ENCODE data around the gene HGS. TPM values are rescaled to one million over a fixed set of nuclear protein-coding genes. Genes with fewer than 3 reads are reported as not detected.
A peak's percentile ranks its signal among the peaks of the same experiment; 100 is the strongest.
"Not testable (repeated sequence)": the region's sequence is repeated elsewhere in the genome, so short reads cannot be mapped to it uniquely, and the experiment has no call there.

Gene HGS
- total RNA-seq, 1 experiment from 2014 or later = 165 TPM

- no peak for DNase-seq (ENCODE audit: low read depth)
Measured at GRCh38 chr17:81717049-81717765, 33.4 kb downstream of the HGS start.

- DNase-seq (ENCODE audit: low read depth) = no peak
Measured at GRCh38 chr17:81717766-81718089, 33.9 kb downstream of the HGS start.

GRCh38 chr17:81719410-81720266 is 35.8 kb downstream of the HGS start:
- no peak for DNase-seq (ENCODE audit: low read depth)

DNA sequence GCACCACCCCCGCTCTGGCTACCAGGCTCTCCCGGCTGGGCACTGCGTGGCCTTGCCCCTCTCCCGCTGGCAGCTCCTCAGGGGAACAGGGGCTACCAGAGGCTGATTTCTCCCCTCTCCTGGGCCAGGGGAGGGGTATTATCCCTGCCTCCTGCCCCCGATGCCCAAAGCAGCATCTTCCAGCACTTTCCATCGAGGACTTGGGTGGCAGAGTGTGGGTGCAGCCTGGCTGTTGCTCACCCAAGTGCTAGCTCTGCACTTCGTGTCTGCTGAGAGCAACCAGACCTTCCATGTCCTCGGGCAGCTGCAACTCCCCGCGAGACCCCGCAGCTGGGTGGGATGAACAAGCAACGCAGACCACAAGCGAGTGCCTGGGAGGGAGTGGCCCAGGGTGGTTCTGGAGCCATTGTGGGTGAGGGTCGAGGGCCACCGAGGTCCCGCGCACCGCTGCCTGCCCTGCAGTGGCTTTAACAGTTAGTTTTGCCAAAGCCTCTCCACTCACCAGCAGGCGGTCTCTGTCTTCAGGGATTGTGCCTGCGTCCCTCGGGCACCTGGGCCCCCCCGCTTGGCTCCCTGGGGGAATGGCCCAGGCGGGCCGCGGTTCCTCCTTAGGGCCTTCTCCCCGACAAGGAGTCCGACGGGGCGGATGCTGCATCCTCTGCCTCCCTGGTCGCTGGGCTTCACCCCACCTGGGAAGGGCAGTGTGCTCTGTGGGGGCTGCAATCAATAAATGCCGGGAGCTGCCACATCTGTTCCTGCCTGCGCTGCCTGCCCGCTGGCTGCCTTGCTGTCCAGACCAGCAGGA is 36.7 kb downstream of the HGS start:
- DNase-seq (ENCODE audit: low read depth) = no peak

DNA sequence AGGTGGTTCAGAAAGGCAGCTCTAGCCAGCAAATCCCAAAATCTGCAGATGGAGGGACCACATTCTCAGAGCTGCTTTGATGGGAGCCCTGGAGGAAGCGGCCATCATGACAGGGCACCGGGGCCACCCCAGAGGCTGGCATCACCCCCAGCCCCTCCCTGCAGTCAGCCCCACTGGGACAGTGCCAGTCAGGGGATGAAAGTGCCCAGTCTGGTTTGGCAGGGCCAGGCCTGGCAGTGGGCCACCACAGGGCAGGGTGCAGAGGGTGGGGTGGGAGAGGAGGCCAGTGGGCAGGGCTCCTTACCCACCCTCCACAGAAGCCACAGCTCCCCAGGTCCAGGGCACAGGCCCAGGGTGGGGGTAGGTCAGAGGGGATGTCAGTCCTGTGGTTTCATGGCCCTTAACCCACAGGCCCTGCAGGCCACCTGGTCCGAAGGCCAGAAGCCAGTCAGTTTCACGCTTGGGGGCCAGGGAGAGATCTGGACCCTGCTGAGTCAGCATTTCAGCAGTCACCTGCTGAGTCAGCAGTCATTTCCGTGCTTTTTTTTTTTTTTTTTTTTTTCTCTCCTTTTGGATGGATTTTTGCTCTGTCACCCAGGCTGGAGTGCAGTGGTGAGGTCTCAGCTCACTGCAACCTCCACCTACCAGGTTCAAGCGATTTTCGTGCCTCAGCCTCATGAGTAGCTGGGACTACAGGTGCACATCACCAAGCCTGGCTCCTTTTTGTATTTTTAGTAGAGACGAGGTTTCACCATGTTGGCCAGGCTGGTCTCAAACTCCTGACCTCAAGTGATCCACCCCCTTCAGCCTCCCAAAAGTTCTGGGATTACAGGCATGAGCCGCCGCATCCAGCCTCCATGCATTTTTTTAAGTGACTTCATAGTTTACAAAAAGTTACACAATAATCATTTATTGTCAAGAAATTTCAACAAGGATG is 38.6 kb downstream of the HGS start:
- DNase-seq (ENCODE audit: low read depth) = peak; percentile 52

- DNase-seq (ENCODE audit: low read depth) = no peak
Measured at GRCh38 chr17:81723651-81724209, 39.9 kb downstream of the HGS start.

GRCh38 chr17:81725439-81725838 is 41.6 kb downstream of the HGS start:
- DNase-seq (ENCODE audit: low read depth) = no peak

GRCh38 chr17:81726004-81726403 is 42.2 kb downstream of the HGS start:
- DNase-seq (ENCODE audit: low read depth) = no peak

- no peak for DNase-seq (ENCODE audit: low read depth)
Measured at GRCh38 chr17:81727324-81728031, 43.7 kb downstream of the HGS start.

- peak; percentile 75 for DNase-seq (ENCODE audit: low read depth)
Measured at GRCh38 chr17:81733507-81734404, 49.9 kb downstream of the HGS start.

DNA sequence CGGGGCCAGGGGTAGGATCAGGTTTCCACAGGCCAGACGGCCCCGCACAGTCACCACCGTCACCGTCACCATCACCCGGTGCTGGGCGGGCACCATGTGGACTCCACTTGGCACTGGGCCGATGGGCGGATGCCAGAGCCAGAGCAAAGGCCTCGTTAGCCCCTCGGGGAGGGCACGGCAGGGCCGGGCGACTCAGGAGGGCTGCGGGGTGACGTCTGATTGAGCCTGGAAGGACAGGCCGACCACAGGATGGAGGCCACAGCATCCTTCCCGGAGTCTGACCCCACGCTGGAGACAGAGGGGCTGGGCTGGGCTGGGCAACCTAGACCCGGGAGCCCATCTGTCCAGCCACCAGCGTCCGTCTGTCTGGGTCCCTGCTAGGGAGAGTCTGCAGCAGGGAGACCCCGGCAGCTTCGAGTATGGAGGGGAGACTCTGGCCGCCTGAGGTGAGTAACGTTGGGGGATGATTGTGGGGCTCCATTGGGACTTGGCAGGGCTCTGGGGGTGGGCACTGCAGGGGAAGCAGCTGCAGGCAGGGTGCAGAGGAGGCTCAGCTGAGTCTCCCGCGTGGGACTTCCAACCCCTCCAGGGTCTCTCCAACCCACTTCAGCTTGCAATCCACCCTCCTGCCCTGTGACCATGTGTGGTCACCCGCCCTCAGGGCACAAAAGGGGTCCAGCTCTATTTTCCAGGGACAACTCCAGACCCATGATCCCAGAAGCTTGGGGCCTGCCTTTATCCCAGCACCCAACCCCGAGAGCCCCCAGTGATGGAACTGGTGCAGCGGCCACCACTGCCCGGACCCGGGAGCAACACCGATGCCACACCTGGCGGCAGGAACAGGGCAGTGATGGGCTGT is 50.8 kb downstream of the HGS start:
- DNase-seq (ENCODE audit: low read depth) = no peak

GRCh38 chr17:81735264-81736102 is 51.7 kb downstream of the HGS start:
- DNase-seq (ENCODE audit: low read depth) = no peak

- DNase-seq (ENCODE audit: low read depth) = no peak
Measured at GRCh38 chr17:81737947-81738800, 54.4 kb downstream of the HGS start.

DNA sequence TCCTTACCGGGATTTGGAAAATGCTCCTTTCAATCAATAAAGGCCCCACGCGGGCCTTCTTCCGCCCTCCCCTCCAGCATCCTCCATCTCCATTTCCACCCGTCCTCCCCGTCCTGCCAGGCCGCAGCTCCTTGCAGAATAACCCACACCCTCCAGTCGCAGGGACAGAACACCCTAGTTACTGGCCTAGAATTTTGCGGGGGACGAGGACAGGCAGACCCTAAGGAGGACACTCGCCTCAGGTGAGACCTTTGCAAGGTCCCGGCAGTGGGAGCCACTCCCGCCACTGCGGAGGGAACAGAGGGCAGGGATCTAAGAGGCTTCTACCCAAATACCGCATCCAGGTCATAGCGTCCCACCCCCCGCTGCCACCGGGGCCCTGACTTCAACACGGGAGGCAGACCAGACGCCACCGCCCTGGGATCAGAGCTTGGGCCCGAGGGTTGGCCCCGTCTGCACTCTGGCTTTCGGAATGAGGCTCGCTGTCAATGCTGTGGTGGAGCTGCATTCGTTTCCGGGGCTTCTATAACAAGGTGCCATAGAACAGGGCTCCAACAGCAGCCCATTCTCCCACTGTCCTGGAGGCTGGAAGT is 55.1 kb downstream of the HGS start:
- DNase-seq (ENCODE audit: low read depth) = no peak

- not testable (repeated sequence) for DNase-seq (ENCODE audit: low read depth)
Measured at GRCh38 chr17:81739593-81739992, 55.8 kb downstream of the HGS start.

Data from HT1080 (cell line).